ENCODE data around the gene LGALS3. TPM values are rescaled to one million over a fixed set of nuclear protein-coding genes. Genes with fewer than 3 reads are reported as not detected.
"Not testable (repeated sequence)": the region's sequence is repeated elsewhere in the genome, so short reads cannot be mapped to it uniquely, and the experiment has no call there.

LGALS3 gene
- 10 to 100 TPM; 26.6 to 80.8 (median 36.5) TPM for polyA plus RNA-seq (ENCODE audit: insufficient read length in 10 of 10)
- long read RNA-seq, donor 1, transcript LGALS3-201 (6 exons, 1,146 nt), result major isoform, 26 of 52 reads
- long read RNA-seq, donor 1, transcript LGALS3-207 (4 exons, 1,734 nt), result minor isoform, 9 of 52 reads
- long read RNA-seq, donor 1, partial matches to known transcripts, result 17 of 52 reads
- long read RNA-seq, donor 1, other reads (novel, unspliced or antisense), result 0 of 52 reads
- long read RNA-seq, donor 2, transcript LGALS3-201 (6 exons, 1,146 nt), result major isoform, 13 of 44 reads
- long read RNA-seq, donor 2, transcript LGALS3-207 (4 exons, 1,734 nt), result minor isoform, 6 of 44 reads
- long read RNA-seq, donor 2, partial matches to known transcripts, result 25 of 44 reads
- long read RNA-seq, donor 2, other reads (novel, unspliced or antisense), result 0 of 44 reads
- long read RNA-seq, donor 3, result 0 reads
- long read RNA-seq, donor 4, transcript LGALS3-201 (6 exons, 1,146 nt), result major isoform, 21 of 39 reads
- long read RNA-seq, donor 4, transcript LGALS3-207 (4 exons, 1,734 nt), result minor isoform, 7 of 39 reads
- long read RNA-seq, donor 4, partial matches to known transcripts, result 11 of 39 reads
- long read RNA-seq, donor 4, other reads (novel, unspliced or antisense), result 0 of 39 reads
- long read RNA-seq, donor 5, transcript LGALS3-201 (6 exons, 1,146 nt), result major isoform, 29 of 63 reads
- long read RNA-seq, donor 5, transcript LGALS3-207 (4 exons, 1,734 nt), result minor isoform, 5 of 63 reads
- long read RNA-seq, donor 5, partial matches to known transcripts, result 29 of 63 reads
- long read RNA-seq, donor 5, other reads (novel, unspliced or antisense), result 0 of 63 reads
- long read RNA-seq, donor 6, transcript LGALS3-207 (4 exons, 1,734 nt), result minor isoform, 5 of 45 reads
- long read RNA-seq, donor 6, transcript LGALS3-201 (6 exons, 1,146 nt), result major isoform, 29 of 45 reads
- long read RNA-seq, donor 6, partial matches to known transcripts, result 10 of 45 reads
- long read RNA-seq, donor 6, other reads (novel, unspliced or antisense), result 0 of 45 reads
- long read RNA-seq, donor 7, transcript LGALS3-201 (6 exons, 1,146 nt), result major isoform, 20 of 35 reads
- long read RNA-seq, donor 7, transcript LGALS3-207 (4 exons, 1,734 nt), result minor isoform, 6 of 35 reads
- long read RNA-seq, donor 7, partial matches to known transcripts, result 9 of 35 reads
- long read RNA-seq, donor 7, other reads (novel, unspliced or antisense), result 0 of 35 reads
- long read RNA-seq, donor 8, transcript LGALS3-207 (4 exons, 1,734 nt), result minor isoform, 9 of 90 reads
- long read RNA-seq, donor 8, transcript LGALS3-201 (6 exons, 1,146 nt), result major isoform, 32 of 90 reads
- long read RNA-seq, donor 8, partial matches to known transcripts, result 48 of 90 reads
- long read RNA-seq, donor 8, other reads (novel, unspliced or antisense), result 0 of 90 reads
- long read RNA-seq, donor 9, partial matches to known transcripts, result 0 of 3 reads
- long read RNA-seq, donor 9, other reads (novel, unspliced or antisense), result 0 of 3 reads

GRCh38 chr14:55129086-55129427 lies at the start of gene LGALS3:
LGALS3 (plus strand) TSS chr14:55129252; CDS start chr14:55137374, 8,122 bp downstream.
- peak in 1 of 3 donors; percentile 74 for DNase-seq

- not testable (repeated sequence) for DNase-seq
Observed at GRCh38 chr14:55079961-55080360, 49.1 kb upstream of the LGALS3 start.

GRCh38 chr14:55084401-55085059 lies 44.5 kb upstream of the LGALS3 start:
- no peak for DNase-seq

GRCh38 chr14:55085060-55085660 lies 43.9 kb upstream of the LGALS3 start:
- no peak for DNase-seq

- no peak for DNase-seq
Observed at GRCh38 chr14:55086938-55087337, 42.1 kb upstream of the LGALS3 start.

- DNase-seq, result no peak
Observed at GRCh38 chr14:55088356-55088755, 40.7 kb upstream of the LGALS3 start.

GRCh38 chr14:55092341-55092740 lies 36.7 kb upstream of the LGALS3 start:
- peak in 2 of 3 donors; percentile 71 to 84 for DNase-seq

GRCh38 chr14:55094292-55095157 lies 34.5 kb upstream of the LGALS3 start:
- no peak for DNase-seq

- DNase-seq, result no peak
Observed at GRCh38 chr14:55097881-55098560, 31.0 kb upstream of the LGALS3 start.

GRCh38 chr14:55098561-55098898 lies 30.5 kb upstream of the LGALS3 start:
- no peak for DNase-seq

GRCh38 chr14:55099756-55100155 lies 29.3 kb upstream of the LGALS3 start:
- peak; percentile 68 to 92 (median 83) for DNase-seq

- no peak for DNase-seq
Observed at GRCh38 chr14:55101698-55102097, 27.4 kb upstream of the LGALS3 start.

GRCh38 chr14:55102141-55102621 lies 26.9 kb upstream of the LGALS3 start:
- peak; percentile 72 to 98 (median 91) for DNase-seq

GRCh38 chr14:55103005-55103640 lies 25.9 kb upstream of the LGALS3 start:
- peak; percentile 64 to 88 (median 86) for DNase-seq

GRCh38 chr14:55103971-55104954 lies 24.8 kb upstream of the LGALS3 start:
- DNase-seq, result no peak

- DNase-seq, result no peak
Observed at GRCh38 chr14:55105991-55106390, 23.1 kb upstream of the LGALS3 start.
